Fibroblast of lung (primary cell): ENCODE results near the gene ITSN1. TPM values are rescaled to one million over a fixed set of nuclear protein-coding genes. Genes with fewer than 3 reads are reported as not detected.
A peak's percentile ranks its signal among the peaks of the same experiment; 100 is the strongest.

Experiments used
- DNase-seq, 2 donors: peaks; one replicate each; pipeline versions ENCODE4 v3.0.0 to v3.0.0-alpha.2; 2010; ENCODE audit warnings: low read depth in 2 of 2
- H2AFZ ChIP-seq: 2 replicates; pipeline ENCODE4 v1.5.1; 2012; ENCODE audit warnings: low read length, control low read depth, inconsistent platforms
- H3K27ac ChIP-seq: 2 replicates; pipeline ENCODE4 v1.5.1; 2011; ENCODE audit warnings: low read length, control low read depth; ENCODE audit not compliant: insufficient read depth
- H3K27me3 ChIP-seq: 2 replicates; pipeline ENCODE4 v1.5.1; 2011; ENCODE audit warnings: mild to moderate bottlenecking, low read length; ENCODE audit not compliant: control insufficient read depth, insufficient read depth
- H3K36me3 ChIP-seq: 2 replicates; pipeline ENCODE4 v1.5.1; 2011; ENCODE audit warnings: low read length; ENCODE audit not compliant: control insufficient read depth, insufficient read depth
- H3K4me1 ChIP-seq: 2 replicates; pipeline ENCODE4 v1.5.1; 2011; ENCODE audit warnings: low read length; ENCODE audit not compliant: control insufficient read depth, insufficient read depth; ENCODE audit errors: extremely low read depth
- H3K4me2 ChIP-seq: 2 replicates; pipeline ENCODE4 v1.5.1; 2011; ENCODE audit warnings: low read length, control low read depth; ENCODE audit not compliant: insufficient read depth; ENCODE audit errors: extremely low read depth
- H3K4me3 ChIP-seq, 4 experiments: fragments of 200-600 bp in 1 of 4; sonication (generic) in 1 of 4; replicated peaks in 1 of 4; 2 replicates each; pipeline ENCODE4 v1.5.1; 2011 to 2016; ENCODE audit warnings: low read length in 4 of 4, low read depth in 3 of 4, mild to moderate bottlenecking in 3 of 4, control low read depth in 2 of 4, inconsistent platforms in 1 of 4, mixed read lengths in 1 of 4; ENCODE audit not compliant: insufficient read depth in 1 of 4; ENCODE audit errors: control extremely low read depth in 1 of 4
- H3K79me2 ChIP-seq: 2 replicates; pipeline ENCODE4 v1.5.1; 2012; ENCODE audit warnings: mild to moderate bottlenecking, low read length, inconsistent platforms; ENCODE audit not compliant: control insufficient read depth, insufficient read depth
- H3K9ac ChIP-seq: 2 replicates; pipeline ENCODE4 v1.5.1; 2011; ENCODE audit warnings: mild to moderate bottlenecking, low read length, control low read depth; ENCODE audit not compliant: insufficient read depth
- H3K9me3 ChIP-seq: 2 replicates; pipeline ENCODE4 v1.5.1; 2012; ENCODE audit warnings: low read depth, low read length; ENCODE audit not compliant: control insufficient read depth, insufficient read depth
- H4K20me1 ChIP-seq: 2 replicates; pipeline ENCODE4 v1.5.1; 2011; ENCODE audit warnings: low read length; ENCODE audit not compliant: control insufficient read depth, insufficient read depth; ENCODE audit errors: extremely low read depth
- CTCF ChIP-seq, 2 donors: IDR thresholded peaks in 1 of 2; conservative IDR thresholded peaks in 1 of 2; 1 replicate in 1 of 2; 2 replicates in 1 of 2; pipeline ENCODE4 v1.5.1; 2011 to 2012; ENCODE audit warnings: low read length in 2 of 2, control low read depth in 1 of 2, inconsistent platforms in 1 of 2, low read depth in 1 of 2, mild to moderate bottlenecking in 1 of 2
- EZH2 ChIP-seq: IDR thresholded peaks from 2 replicates; pipeline ENCODE4 v1.5.1; 2012; ENCODE audit warnings: low read length, control low read depth, mild to moderate bottlenecking; ENCODE audit errors: missing control alignments
- polyA plus RNA-seq, 2 donors: library from polyadenylated mRNA; depleted of rRNA in 1 of 2; stranded (reverse) in 1 of 2; unstranded in 1 of 2; fragments of >200 nt; gene quantifications; 2 replicates each; pipeline ENCODE4 v1.2.1, GENCODE V29; 2011 to 2012; ENCODE audit warnings: missing spikeins in 1 of 2
- total RNA-seq: library from RNA; depleted of rRNA; stranded (reverse); fragments of >200 nt; gene quantifications from 2 replicates; pipeline ENCODE4 v1.2.1, GENCODE V29; 2014

Gene ITSN1
- total and polyA plus RNA-seq, 2 donors (not counting 1 experiment from before 2014, with no cell fraction given) = 34.7 to 63.1 TPM

- no peaks in the 10 kb centered on the region for H4K20me1 ChIP-seq
- no peak for DNase-seq
- no peaks in the 10 kb centered on the region for H3K4me1 ChIP-seq
- H2AFZ ChIP-seq = no peak overlapping the region
- H3K9me3 ChIP-seq = no peaks in the 10 kb centered on the region
- no peaks in the 10 kb centered on the region for H3K36me3 ChIP-seq
- no peaks in the 10 kb centered on the region for H3K79me2 ChIP-seq
- H3K27ac ChIP-seq = no peak overlapping the region
- H3K4me2 ChIP-seq = no peak overlapping the region
- no peak for TF ChIP-seq CTCF (conservative IDR thresholded peaks at IDR 0.05 in 1 of 2, IDR thresholded peaks at IDR 0.05 in 1 of 2; ENCODE audit: low read depth in 1 of 2, low read length in 2 of 2)
- H3K9ac ChIP-seq = no peak overlapping the region
- H3K27me3 ChIP-seq = no peaks in the 10 kb centered on the region
- no peak overlapping the region for H3K4me3 ChIP-seq
Measured at GRCh38 chr21:33870768-33871167, 228.5 kb downstream of the ITSN1 start.

DNA sequence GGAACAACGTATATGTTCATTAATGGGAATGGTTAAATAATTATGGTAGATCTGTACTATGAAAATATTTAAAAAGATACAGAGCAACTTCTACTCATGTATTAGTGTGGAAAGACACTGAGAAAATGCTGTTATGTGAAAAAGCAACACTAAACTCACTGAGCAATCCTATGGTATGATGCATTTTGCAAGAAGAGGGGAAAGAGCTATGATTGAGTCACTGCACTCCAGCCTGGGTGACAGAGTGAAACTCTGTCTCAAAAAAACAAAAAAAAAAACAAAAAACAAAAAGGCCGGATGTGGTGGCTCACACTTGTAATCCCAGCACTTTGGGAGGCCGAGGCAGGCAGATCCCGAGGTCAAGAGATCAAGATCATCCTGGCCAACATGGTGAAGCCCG, 228.9 kb downstream of the ITSN1 start:
- Histone ChIP-seq H3K79me2 (no peaks in the 10 kb centered on the region), H3K4me3 (no peak overlapping the region), H3K36me3 (no peaks in the 10 kb centered on the region), H3K9ac (no peak overlapping the region), H3K9me3 (no peaks in the 10 kb centered on the region), H4K20me1 (no peaks in the 10 kb centered on the region), H3K4me1 (no peaks in the 10 kb centered on the region), H3K4me2 (no peak overlapping the region), H3K27ac (no peak overlapping the region), H3K27me3 (no peaks in the 10 kb centered on the region), H2AFZ (no peak overlapping the region)
- peak; percentile 20 to 31 for DNase-seq
- TF ChIP-seq CTCF (conservative IDR thresholded peaks at IDR 0.05 in 1 of 2, IDR thresholded peaks at IDR 0.05 in 1 of 2; ENCODE audit: low read depth in 1 of 2, low read length in 2 of 2) (no peak), EZH2 (no peak)

DNA sequence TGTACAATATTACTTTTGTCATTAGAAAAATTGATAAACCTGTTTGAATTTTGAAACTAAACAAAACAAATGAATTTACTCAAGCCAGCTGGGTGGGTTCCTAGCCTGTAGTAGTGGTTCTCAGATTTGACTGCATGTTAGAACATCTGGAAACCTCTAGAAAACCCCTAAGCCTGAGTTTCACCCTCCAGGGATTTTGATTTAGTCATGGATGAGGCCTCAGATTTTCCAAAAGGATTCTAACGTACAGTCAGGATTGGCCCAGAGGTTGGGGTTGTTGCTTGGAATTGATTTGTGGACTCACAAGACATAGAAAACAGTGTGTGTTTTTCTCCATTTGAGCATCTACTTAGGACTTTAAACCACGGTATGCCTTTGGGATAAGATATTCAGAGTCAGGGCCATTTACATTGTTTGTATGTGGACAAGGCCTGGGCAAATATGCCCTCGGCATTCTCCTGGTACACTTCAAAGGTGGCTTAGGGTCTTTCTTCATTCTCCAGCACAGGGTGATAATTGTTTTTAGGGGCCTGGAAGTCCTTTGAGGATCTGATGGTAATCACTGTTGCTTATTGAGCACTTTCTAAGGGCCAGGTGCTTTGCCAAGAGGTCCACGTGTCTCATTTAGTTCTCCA, 230.7 kb downstream of the ITSN1 start:
- DNase-seq = no peak
- Histone ChIP-seq H3K27ac (no peak overlapping the region), H3K79me2 (no peaks in the 10 kb centered on the region), H4K20me1 (no peaks in the 10 kb centered on the region), H3K4me3 (no peak overlapping the region), H3K4me2 (no peak overlapping the region), H3K4me1 (no peaks in the 10 kb centered on the region), H3K36me3 (no peaks in the 10 kb centered on the region), H3K27me3 (no peaks in the 10 kb centered on the region), H3K9ac (no peak overlapping the region), H2AFZ (no peak overlapping the region), H3K9me3 (no peaks in the 10 kb centered on the region)
- no peak for TF ChIP-seq EZH2
- TF ChIP-seq CTCF (conservative IDR thresholded peaks at IDR 0.05 in 1 of 2, IDR thresholded peaks at IDR 0.05 in 1 of 2; ENCODE audit: low read depth in 1 of 2, low read length in 2 of 2) = no peak
